ENCODE measurements around the gene IL24. TPM values are rescaled to one million over a fixed set of nuclear protein-coding genes. Genes with fewer than 3 reads are reported as not detected.
A peak's percentile ranks its signal among the peaks of the same experiment; 100 is the strongest.

IL24 gene
- total RNA-seq, 6 donors from 2014 or later = 0.24 TPM; not detected in 5

DNA sequence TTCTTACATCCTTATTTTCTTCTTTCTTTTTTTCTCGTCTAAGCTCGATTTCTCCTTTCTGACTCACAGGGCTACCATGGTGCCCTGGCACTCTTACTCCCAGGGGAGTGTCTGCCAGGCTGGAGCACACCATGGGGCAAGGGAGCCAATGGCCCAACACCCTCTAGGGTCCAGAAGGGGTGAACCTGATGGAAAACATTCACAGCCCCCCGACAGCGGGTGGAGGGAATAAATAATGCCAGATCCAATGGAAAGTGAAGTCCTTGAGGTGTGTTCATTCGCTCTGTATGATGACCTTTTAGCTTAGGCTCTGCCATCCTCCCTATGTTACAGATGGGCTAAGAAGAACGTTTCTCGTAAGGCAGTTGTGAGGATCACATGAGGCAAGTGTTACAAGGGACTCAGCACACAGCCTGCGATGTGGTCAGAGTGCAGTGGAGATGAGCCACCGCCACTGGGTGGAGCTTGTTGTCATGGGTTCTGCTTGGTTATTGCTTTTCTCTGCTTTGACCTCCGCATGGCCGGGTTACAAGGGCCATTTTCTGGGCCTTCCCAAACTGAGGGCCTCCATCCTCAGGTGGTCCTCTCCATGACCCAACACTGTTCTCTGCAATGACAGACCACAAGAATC, 28.0 kb downstream of the IL24 start:
- DNase-seq = peak in 1 of 2 donors; percentile 75
- WGBS, 2 donors = 67 to 79% methylated on average over 11 of the region's 11 CpGs
- Histone ChIP-seq H3K4me1 (peaks cover 5 to 29% (median 24%) of the 10 kb centered on the region in 4 donors), H3K9me3 (no peaks in the 10 kb centered on the region), H3K27me3 (no peaks in the 10 kb centered on the region), H3K4me3 (no peak overlapping the region), H3K36me3 (no peaks in the 10 kb centered on the region), H3K27ac (peak overlapping the region in 2 of 4 donors; percentile 71 to 82)
- ATAC-seq (ENCODE audit: low FRiP score in 2 of 2) = peak in 1 of 2 donors; percentile 69
- TF ChIP-seq EP300 (IDR thresholded peaks at IDR 0.05) = no peak
- TF ChIP-seq POLR2A (IDR thresholded peaks at IDR 0.05) = peak in 1 of 4 donors; percentile 41
- peak; percentile 23 to 56 for TF ChIP-seq POLR2AphosphoS5 (IDR thresholded peaks at IDR 0.05)
- TF ChIP-seq CTCF (IDR thresholded peaks at IDR 0.05) = no peak

DNA sequence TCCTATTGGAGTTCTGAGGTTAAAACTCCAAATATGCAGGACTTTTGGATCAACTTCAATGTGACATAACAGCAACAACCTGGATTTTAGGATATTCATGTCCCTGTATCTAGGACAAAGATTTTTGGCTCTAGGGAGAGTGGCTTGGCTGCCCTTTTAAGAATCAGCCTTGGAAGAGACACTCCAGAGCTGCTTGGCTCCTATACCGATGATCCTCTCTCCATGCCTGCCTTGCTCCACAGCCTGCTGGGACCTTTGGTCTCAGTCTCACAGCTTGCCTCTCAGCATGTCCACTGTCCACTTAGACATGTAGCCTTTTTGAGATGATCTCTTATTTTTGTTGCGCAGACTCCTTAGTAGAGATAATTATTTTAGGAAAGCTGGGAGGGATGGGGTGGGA, 29.0 kb downstream of the IL24 start:
- Histone ChIP-seq H3K4me1 (peaks cover 5 to 27% (median 21%) of the 10 kb centered on the region in 4 donors), H3K36me3 (peaks cover 0 to 4% (median 0%) of the 10 kb centered on the region in 4 donors), H3K4me3 (no peak overlapping the region), H3K9me3 (no peaks in the 10 kb centered on the region), H3K27ac (no peak overlapping the region), H3K27me3 (no peaks in the 10 kb centered on the region)
- TF ChIP-seq POLR2A (IDR thresholded peaks at IDR 0.05) = no peak
- TF ChIP-seq POLR2AphosphoS5 (IDR thresholded peaks at IDR 0.05) = no peak
- no peak for TF ChIP-seq CTCF (IDR thresholded peaks at IDR 0.05)
- no peak for TF ChIP-seq EP300 (IDR thresholded peaks at IDR 0.05)
- ATAC-seq (ENCODE audit: low FRiP score in 2 of 2) = no peak
- 83 to 94% methylated on average over 2 of the region's 2 CpGs for WGBS, 2 donors
- DNase-seq = no peak

GRCh38 chr1:206929524-206929923, 32.3 kb downstream of the IL24 start:
- DNase-seq (no peak), ATAC-seq (ENCODE audit: low FRiP score in 2 of 2) (no peak)
- TF ChIP-seq CTCF (IDR thresholded peaks at IDR 0.05) (no peak), EP300 (IDR thresholded peaks at IDR 0.05) (no peak), POLR2A (IDR thresholded peaks at IDR 0.05) (no peak), POLR2AphosphoS5 (IDR thresholded peaks at IDR 0.05) (no peak)
- H3K27ac ChIP-seq = no peak overlapping the region
- peaks cover 0 to 8% (median 0%) of the 10 kb centered on the region in 4 donors for H3K36me3 ChIP-seq
- H3K27me3 ChIP-seq = no peaks in the 10 kb centered on the region
- no peaks in the 10 kb centered on the region for H3K9me3 ChIP-seq
- peaks cover 0 to 3% (median 0%) of the 10 kb centered on the region in 4 donors for H3K4me1 ChIP-seq
- no peak overlapping the region for H3K4me3 ChIP-seq
- WGBS, 2 donors = 75 to 80% methylated on average over 6 of the region's 6 CpGs

DNA sequence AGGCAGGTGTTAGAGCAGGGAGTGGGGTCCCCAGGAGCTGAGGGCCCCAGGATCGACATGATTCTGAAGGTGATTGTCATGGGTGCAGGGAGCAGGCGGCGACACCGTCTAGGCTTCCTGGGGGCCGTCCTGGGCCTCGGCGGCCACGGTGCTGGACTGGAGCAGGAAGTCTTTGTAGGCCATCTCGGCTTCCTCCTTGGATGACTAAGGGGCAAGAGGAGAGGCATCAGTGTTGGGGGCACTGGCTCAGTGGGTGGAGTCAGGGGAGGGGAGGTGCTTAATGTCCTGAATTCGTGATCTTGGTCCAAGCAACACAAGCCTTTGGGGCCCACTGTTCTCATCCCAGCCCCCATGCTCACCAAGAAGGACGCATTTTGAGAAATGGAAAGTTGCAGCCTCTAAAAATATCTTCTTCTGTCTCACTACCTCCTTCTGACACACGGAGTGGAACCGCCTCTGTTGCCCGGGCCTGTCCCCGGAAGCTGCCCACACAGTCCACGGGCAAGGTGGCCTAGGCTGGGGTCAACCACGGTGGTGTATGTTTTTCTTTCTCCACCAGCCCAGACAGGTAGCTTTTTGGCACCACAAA, 33.1 kb downstream of the IL24 start:
- DNase-seq (peak; percentile 41 to 78), ATAC-seq (ENCODE audit: low FRiP score in 2 of 2) (peak in 1 of 2 donors; percentile 43)
- no peak for TF ChIP-seq EP300 (IDR thresholded peaks at IDR 0.05)
- TF ChIP-seq POLR2A (IDR thresholded peaks at IDR 0.05) = peak in 1 of 4 donors; percentile 27
- H3K36me3 ChIP-seq = peaks cover 0 to 8% (median 0%) of the 10 kb centered on the region in 4 donors
- no peaks in the 10 kb centered on the region for H3K4me1 ChIP-seq
- no peaks in the 10 kb centered on the region for H3K27me3 ChIP-seq
- peak overlapping the region in 1 of 4 donors; percentile 46 for H3K27ac ChIP-seq
- H3K4me3 ChIP-seq = no peak overlapping the region
- no peaks in the 10 kb centered on the region for H3K9me3 ChIP-seq
- WGBS, 2 donors = 67 to 79% methylated on average over 8 to 17 of the region's 17 CpGs

DNA sequence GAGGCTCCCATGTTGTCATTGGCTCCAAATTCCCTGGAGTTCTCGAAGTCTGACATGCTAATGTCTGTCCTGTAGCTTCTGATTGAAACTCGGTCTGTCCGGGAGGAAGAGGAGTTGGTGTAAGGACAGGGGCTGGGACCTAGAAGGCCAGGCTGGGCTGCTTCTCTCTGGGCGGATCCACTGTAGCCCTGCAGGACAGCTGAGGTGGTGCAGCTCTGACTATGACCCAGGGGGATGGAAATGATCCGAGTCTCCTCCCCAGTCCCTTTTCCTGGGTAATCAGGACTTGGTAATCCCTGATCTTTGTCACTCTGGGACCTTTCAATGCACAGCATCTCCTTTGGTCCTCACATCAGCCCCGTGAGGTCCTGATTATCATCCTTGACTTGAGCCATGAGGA, 34.5 kb downstream of the IL24 start:
- TF ChIP-seq POLR2A (IDR thresholded peaks at IDR 0.05) = no peak
- TF ChIP-seq CTCF (IDR thresholded peaks at IDR 0.05) = no peak
- TF ChIP-seq EP300 (IDR thresholded peaks at IDR 0.05) = no peak
- no peak for TF ChIP-seq POLR2AphosphoS5 (IDR thresholded peaks at IDR 0.05)
- H3K9me3 ChIP-seq = no peaks in the 10 kb centered on the region
- H3K27ac ChIP-seq = no peak overlapping the region
- peaks cover 0 to 9% (median 0%) of the 10 kb centered on the region in 4 donors for H3K36me3 ChIP-seq
- 86 to 93% methylated on average over 5 to 6 of the region's 6 CpGs for WGBS, 2 donors
- DNase-seq (no peak), ATAC-seq (ENCODE audit: low FRiP score in 2 of 2) (no peak)
- no peaks in the 10 kb centered on the region for H3K4me1 ChIP-seq
- H3K4me3 ChIP-seq = no peak overlapping the region
- H3K27me3 ChIP-seq = no peaks in the 10 kb centered on the region

Measured in upper lobe of left lung (tissue), 6 donors.